ENCODE measurements around the gene DGKB. TPM values are rescaled to one million over a fixed set of nuclear protein-coding genes. Genes with fewer than 3 reads are reported as not detected.

The DGKB gene
- total RNA-seq, 4 donors from 2014 or later, result 4.4 to 33.1 (median 9.3) TPM

DNA sequence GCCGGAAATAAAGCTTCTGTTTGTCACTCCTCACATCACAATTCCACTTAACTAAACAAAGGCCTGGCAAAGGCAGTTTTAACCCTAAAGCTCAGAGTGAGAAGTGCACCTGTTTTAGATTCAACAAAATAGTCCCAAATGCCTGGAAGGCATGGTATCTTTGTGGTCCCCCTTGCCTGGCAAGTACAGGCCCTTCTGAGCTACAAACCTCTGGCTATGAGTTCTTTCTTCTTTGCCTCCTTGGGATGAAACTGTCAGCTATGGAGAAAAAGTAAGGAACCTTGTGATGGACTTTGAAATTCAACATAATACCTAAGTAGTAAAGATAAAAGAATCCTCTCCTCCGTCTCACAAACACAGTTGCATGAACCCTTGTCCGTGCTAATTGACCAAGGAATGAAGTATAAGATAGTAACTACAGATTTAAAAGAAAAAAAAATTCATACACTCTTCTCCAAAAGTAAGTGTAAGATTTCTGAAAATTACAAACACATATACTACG, 668.6 kb downstream of the DGKB start:
- TF ChIP-seq POLR2A (IDR thresholded peaks at IDR 0.05) (no peak), CTCF (IDR thresholded peaks at IDR 0.05) (no peak)
- Histone ChIP-seq H3K27me3 (no peaks in the 10 kb centered on the region), H3K27ac (no peak overlapping the region), H3K4me1 (no peaks in the 10 kb centered on the region), H3K36me3 (no peaks in the 10 kb centered on the region), H3K9me3 (no peaks in the 10 kb centered on the region), H3K4me3 (no peak overlapping the region)
- no peak for DNase-seq
- intact Hi-C loops (cut with DNase I; ENCODE audit: low total_unique reads), result no loop called here

- no peak for DNase-seq
- Histone ChIP-seq H3K9me3 (no peaks in the 10 kb centered on the region), H3K36me3 (no peaks in the 10 kb centered on the region), H3K4me1 (no peaks in the 10 kb centered on the region), H3K4me3 (no peak overlapping the region), H3K27me3 (no peaks in the 10 kb centered on the region), H3K27ac (no peak overlapping the region)
- intact Hi-C loops (cut with DNase I; ENCODE audit: low total_unique reads), result no loop called here
- TF ChIP-seq CTCF (IDR thresholded peaks at IDR 0.05) (no peak), POLR2A (IDR thresholded peaks at IDR 0.05) (no peak)
Measured at GRCh38 chr7:14233076-14233867, 669.3 kb downstream of the DGKB start.

DNA sequence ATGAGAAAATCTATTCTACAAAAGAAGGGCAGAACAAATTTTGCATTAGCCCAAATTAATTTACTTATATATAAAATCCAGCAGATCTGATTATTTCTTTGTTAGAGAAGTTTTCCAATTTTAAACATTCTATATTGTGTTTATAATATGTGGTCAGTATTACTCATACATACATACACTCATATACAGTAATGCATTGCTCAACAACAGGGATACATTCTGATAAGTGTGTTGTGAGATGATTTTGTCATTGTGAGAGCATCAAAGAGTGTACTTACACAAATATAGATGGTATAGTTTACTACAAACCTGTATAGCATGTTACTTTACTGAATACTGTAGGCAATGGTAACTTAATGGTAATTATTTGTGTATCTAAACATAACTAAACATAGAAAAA, 673.5 kb downstream of the DGKB start:
- no peaks in the 10 kb centered on the region for H3K4me1 ChIP-seq
- H3K36me3 ChIP-seq, result no peaks in the 10 kb centered on the region
- no peak overlapping the region for H3K27ac ChIP-seq
- no peak overlapping the region for H3K4me3 ChIP-seq
- TF ChIP-seq POLR2A (IDR thresholded peaks at IDR 0.05), result no peak
- no peaks in the 10 kb centered on the region for H3K9me3 ChIP-seq
- intact Hi-C loops (cut with DNase I; ENCODE audit: low total_unique reads), result no loop called here
- DNase-seq, result no peak
- no peaks in the 10 kb centered on the region for H3K27me3 ChIP-seq

- intact Hi-C loops (cut with DNase I; ENCODE audit: low total_unique reads), result no loop called here
- Histone ChIP-seq H3K27me3 (no peaks in the 10 kb centered on the region), H3K4me3 (no peak overlapping the region), H3K27ac (no peak overlapping the region), H3K36me3 (no peaks in the 10 kb centered on the region), H3K9me3 (no peaks in the 10 kb centered on the region), H3K4me1 (no peaks in the 10 kb centered on the region)
- TF ChIP-seq CTCF (IDR thresholded peaks at IDR 0.05) (no peak), POLR2A (IDR thresholded peaks at IDR 0.05) (no peak)
- no peak for DNase-seq
Measured at GRCh38 chr7:14228341-14228740, 674.2 kb downstream of the DGKB start.

DNA sequence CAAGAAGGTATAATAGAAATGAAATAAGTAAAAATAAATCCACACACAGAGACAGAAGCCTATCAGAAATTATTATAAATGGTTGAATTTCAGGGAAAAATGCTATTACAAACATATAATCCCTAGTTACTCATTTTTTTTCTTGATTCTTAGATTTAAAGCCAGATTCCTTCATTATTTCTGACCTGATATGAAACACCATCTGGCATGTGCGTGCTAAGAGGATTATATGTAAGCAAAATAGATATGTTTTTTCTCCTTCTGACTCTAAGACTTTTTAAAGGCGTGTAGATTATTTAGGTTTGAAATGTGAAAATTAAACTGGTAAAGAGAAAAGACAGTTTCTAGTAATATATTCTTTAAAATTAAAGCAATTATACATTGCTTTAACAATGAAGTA, 676.4 kb downstream of the DGKB start:
- TF ChIP-seq POLR2A (IDR thresholded peaks at IDR 0.05) (no peak), CTCF (IDR thresholded peaks at IDR 0.05) (no peak)
- DNase-seq, result no peak
- no peak overlapping the region for H3K27ac ChIP-seq

More for the DNA sequence above, 676.4 kb downstream of the DGKB start:
- Histone ChIP-seq H3K27me3 (no peaks in the 10 kb centered on the region), H3K9me3 (no peaks in the 10 kb centered on the region), H3K4me3 (no peak overlapping the region), H3K4me1 (no peaks in the 10 kb centered on the region), H3K36me3 (no peaks in the 10 kb centered on the region)
- intact Hi-C loops (cut with DNase I; ENCODE audit: low total_unique reads), result no loop called here
